NK-92 (cell line): ENCODE data around the gene PNRC2.
"Not testable (repeated sequence)": the region's sequence is repeated elsewhere in the genome, so short reads cannot be mapped to it uniquely, and the experiment has no call there.

Experiments
- DNase-seq: peaks from one replicate; lab custom pipeline; 2025; ENCODE audit not compliant: unreplicated experiment; lab: John Stamatoyannopoulos, UW

The PNRC2 gene

DNA sequence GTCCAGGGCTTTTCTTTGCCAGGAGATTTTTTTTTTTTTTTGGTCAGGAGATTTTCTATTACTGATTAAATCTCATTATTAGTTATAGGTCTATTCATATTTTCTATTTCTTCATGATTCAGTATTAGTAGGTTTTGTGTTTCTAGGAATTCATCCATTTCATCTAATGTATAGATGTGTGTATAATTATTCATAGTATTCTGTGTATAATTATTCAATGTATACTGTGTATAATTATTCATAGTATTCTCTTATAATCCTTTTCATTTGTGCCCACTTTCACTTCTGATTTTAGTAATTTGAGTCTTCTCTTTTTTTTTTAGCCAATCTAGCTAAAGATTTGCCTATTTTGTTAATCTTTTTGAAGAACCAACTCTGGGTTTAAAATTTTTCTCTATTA, 12.3 kb upstream of the PNRC2 start:
- DNase-seq: no peak

DNA sequence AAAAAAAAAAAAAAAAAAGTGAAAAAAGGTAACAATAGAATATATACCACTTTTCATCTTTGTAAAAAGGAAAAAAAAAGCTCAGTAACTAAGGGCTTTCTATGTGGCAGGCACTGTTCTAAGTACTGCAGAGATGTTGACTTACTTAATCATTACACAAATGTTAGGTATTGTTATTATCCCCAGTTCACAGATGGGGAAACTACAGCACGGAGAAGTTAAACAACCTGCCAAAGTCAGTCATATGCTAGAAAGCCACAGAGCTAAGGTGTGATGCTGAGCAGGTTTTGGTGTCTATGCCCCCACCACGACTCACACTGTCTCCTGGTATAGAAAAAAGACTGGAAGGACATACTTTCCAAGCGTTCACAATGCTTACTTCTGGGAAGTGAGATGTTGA, 6.6 kb upstream of the PNRC2 start:
- DNase-seq: no peak

DNA sequence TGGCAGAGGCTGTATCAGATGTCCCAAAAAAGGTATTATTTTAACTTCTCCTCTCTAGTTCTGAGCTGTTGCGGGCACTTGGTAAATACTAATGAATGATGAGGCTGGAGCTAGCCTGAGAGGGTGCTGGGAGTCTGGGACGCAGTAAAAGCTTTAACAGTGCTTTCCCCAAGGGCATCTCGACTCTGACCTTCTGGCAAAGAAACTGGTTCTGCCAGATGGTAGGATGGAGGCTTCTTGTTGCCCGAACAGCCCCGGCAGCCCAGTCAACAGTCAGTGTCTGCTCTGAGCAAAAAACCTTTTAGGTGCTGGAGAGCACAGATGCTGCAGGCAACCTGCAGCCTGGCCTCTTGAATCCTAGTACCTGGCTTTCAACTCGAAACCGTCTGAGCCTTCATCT, 2.5 kb upstream of the PNRC2 start:
- no peak for DNase-seq

- not testable (repeated sequence) for DNase-seq
Measured at GRCh38 chr1:23958040-23958809, 1.4 kb upstream of the PNRC2 start.

- DNase-seq: peak; percentile 68
Measured at GRCh38 chr1:23958810-23959460, 693 bp upstream of the PNRC2 start.

DNA sequence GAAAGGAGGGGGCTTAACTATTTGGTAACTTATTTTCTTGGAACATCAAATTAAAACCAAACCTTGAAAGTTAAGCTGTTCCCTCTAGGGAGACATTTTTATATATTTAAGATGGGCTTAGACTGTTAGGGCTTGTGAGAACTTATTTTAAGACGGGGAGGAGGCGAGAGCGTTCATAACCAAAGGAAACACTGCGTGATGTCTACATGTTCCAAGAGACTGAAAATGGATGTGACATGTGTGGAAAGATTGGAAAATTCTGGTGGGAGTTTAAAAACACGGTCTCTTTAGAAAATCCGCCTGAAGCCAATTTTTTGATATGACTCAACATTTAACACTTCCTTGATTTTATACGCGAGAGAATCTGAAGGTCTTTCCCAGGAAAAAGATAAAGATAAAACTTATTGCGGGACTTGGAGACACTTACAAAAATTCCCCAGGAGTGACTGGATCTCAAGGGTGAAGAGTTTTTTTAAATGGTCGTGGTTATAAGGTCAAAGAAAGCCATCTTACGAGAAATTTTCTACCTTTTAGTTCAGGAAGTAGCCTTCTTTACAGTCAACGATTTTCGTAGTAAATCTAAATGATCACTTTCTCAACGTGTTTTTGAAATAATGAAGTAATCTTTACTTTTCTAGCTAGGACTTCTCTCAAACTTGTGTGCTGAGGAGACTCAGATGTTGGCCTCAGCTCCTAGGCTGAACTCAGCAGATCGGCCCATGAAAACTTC, 828 bp downstream of the PNRC2 start:
- no peak for DNase-seq

GRCh38 chr1:23963617-23964234, 4.1 kb downstream of the PNRC2 start:
- DNase-seq: no peak

DNA sequence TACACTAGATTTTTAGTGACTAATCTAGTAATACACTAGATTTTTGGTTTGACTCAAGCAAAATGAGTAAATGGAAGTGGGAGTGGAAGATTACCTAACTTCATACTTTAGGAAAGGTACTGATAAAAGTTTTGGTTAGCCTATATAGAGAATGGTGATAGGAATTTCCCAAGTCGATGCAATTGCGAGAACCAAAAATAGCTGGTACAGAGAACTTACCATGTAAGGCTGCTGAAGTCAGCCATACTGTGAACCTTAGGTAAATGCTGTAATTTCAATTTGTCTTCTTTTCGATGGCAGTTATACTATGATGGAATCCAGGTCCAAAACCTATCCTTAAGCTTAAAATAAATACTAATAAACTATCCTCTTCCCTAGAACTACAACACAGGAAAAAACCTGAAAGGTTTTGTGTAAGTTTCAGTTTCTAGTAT, 4.6 kb downstream of the PNRC2 start:
- no peak for DNase-seq

DNA sequence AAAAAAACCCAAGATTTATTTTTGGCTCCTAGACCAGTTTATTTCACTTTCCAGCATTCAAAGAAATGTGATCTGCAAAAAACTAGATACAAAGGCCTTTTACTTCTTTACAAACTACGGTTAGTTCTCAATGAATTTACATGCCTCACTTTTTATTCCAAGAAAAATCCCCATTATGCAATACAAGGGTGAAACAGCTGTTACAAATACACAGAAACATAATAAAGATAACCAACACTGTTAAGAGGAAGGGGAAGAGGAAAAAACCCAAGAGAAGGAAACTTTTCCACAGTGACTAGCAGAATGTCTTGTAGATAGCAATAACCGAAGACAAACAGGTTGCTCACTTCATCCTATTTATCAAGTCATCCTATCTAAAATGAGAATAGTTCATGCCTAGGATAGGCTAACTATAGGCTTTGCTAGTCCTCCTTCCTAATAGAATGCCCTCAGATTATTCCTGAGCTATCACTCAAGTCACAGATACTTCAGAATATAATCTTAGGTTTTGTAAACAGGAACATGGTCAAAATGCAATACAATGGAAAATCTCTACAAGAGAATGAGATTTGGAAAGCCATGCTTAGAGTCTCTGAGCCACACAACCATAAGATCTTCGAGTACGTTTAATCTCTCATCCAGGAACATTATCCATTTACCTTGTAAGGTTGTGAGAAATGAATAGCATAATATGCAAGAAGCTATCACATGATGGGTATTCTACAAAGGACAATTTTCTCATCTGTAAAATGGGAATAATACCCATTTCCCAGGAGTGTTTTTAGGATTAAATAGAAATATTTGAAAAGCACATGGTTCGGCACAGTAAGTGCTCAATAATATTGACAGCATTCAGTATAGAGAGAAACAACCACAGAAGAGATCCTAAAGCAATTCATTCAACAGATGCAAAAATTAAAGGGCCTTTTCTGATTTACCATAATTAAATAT, 5.4 kb downstream of the PNRC2 start:
- DNase-seq: no peak

- DNase-seq: no peak
Measured at GRCh38 chr1:23966973-23967493, 7.4 kb downstream of the PNRC2 start.

GRCh38 chr1:23967871-23968270, 8.2 kb downstream of the PNRC2 start:
- DNase-seq: no peak

- DNase-seq: no peak
Measured at GRCh38 chr1:23977187-23977853, 17.7 kb downstream of the PNRC2 start.

- no peak for DNase-seq
Measured at GRCh38 chr1:23977854-23978191, 18.2 kb downstream of the PNRC2 start.

- DNase-seq: no peak
Measured at GRCh38 chr1:23978805-23979204, 19.2 kb downstream of the PNRC2 start.

GRCh38 chr1:23979387-23979880, 19.8 kb downstream of the PNRC2 start:
- no peak for DNase-seq

- peak; percentile 93 for DNase-seq
Measured at GRCh38 chr1:23979881-23980727, 20.5 kb downstream of the PNRC2 start, which contains the start of gene SRSF10. Gene SRSF10 (minus strand): TSS chr1:23980327. CDS start chr1:23980255, 72 bp downstream.

- DNase-seq: no peak
Measured at GRCh38 chr1:23980728-23981070, 21.1 kb downstream of the PNRC2 start.

DNA sequence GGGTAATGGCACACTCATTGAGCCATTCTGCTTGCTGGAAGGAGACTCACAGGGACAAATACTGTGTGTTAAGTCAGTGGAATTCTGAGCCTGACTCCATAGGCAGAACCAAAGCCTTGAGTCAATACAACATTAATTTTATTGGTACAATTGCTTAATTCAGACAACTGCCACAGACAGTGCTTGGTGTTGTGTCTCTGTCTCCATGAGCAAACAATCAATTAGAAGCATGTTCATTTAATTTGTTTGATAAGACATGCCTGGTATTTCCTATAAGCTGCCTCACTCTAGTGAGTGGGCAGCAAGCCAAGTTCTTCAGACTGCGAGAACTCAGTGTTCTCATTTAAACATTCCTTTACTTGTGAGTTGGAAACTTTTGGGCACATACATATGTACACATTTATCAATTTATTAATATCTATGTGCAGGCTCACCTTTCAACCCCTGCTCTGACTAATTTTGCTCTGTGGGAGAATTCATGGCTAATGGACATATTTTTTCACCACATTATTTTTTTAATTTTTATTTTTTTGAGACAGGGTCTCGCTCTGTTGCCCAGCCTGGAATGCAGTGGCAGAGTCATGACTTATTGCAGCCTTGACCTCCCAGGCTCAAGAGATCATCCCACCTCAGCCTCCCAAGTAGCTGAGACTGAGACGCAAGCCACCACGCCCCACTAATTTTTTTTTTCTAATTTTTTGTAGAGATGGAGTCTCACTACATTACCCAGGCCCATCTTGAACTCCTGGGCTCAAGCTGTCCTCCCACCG, 25.0 kb downstream of the PNRC2 start:
- DNase-seq: no peak
